ENCODE results near the gene MED31. TPM values are rescaled to one million over a fixed set of nuclear protein-coding genes. Genes with fewer than 3 reads are reported as not detected.

The MED31 gene
- total RNA-seq, 1 experiment from 2014 or later = 10.6 TPM

- ChIA-PET POLR2A (interaction anchor here (0.5 kb wide), 1 partner anchor 32 kb away, joined by 3 read pairs; no protein-coding TSS in a partner anchor), CTCF (interaction anchor here (0.5 to 2.4 kb wide), 6 partner anchors 9 to 365 kb away, joined by 3 to 5 read pairs (median 4); partner anchors contain the start of genes C17orf100 and MED31)
- Mint-ChIP-seq H3K36me3 (peaks cover 28% of the 10 kb centered on the region), H3K4me3 (peak overlapping the region; percentile 88), H3K4me1 (peaks cover 23% of the 10 kb centered on the region), H3K9me3 (no peaks in the 10 kb centered on the region), H3K27ac (no peak overlapping the region), H3K27me3 (ENCODE audit: low read depth) (no peaks in the 10 kb centered on the region)
- peak; percentile 29 for DNase-seq (ENCODE audit: low spot score)
- peak; percentile 11 for ATAC-seq
- TF ChIP-seq ZNF512 (CRISPR knock-in tag; IDR thresholded peaks at IDR 0.05; ENCODE audit: borderline replicate concordance) = no peak
- TF ChIP-seq TEAD1 (CRISPR knock-in tag; IDR thresholded peaks at IDR 0.05) = no peak
- TF ChIP-seq STAT6 (CRISPR knock-in tag; conservative IDR thresholded peaks at IDR 0.05; ENCODE audit: low read depth) = no peak
- TF ChIP-seq MLX (CRISPR knock-in tag; IDR thresholded peaks at IDR 0.05) = no peak
- TF ChIP-seq MXD4 (CRISPR knock-in tag; IDR thresholded peaks at IDR 0.05; ENCODE audit: borderline replicate concordance) = no peak
- TF ChIP-seq ZNF263 (CRISPR knock-in tag; IDR thresholded peaks at IDR 0.05; ENCODE audit: low read depth) = no peak
- no peak for TF ChIP-seq USF2 (CRISPR knock-in tag; IDR thresholded peaks at IDR 0.05)
- no peak for TF ChIP-seq FOXJ3 (CRISPR knock-in tag; IDR thresholded peaks at IDR 0.05; ENCODE audit: borderline replicate concordance)
- TF ChIP-seq AR (CRISPR knock-in tag; IDR thresholded peaks at IDR 0.05) = no peak
- TF ChIP-seq ZNF532 (CRISPR knock-in tag; IDR thresholded peaks at IDR 0.05; ENCODE audit: borderline replicate concordance) = no peak
- no peak for TF ChIP-seq IRF2 (CRISPR knock-in tag; IDR thresholded peaks at IDR 0.05; ENCODE audit: borderline replicate concordance, low read depth)
- no peak for TF ChIP-seq SMAD4 (CRISPR knock-in tag; IDR thresholded peaks at IDR 0.05)
- no peak for TF ChIP-seq ELF4 (CRISPR knock-in tag; IDR thresholded peaks at IDR 0.05; ENCODE audit: low read depth)
- TF ChIP-seq JUN (CRISPR knock-in tag; IDR thresholded peaks at IDR 0.05) = no peak
- no peak for TF ChIP-seq FOXP4 (CRISPR knock-in tag; IDR thresholded peaks at IDR 0.05)
- TF ChIP-seq ZNF281 (CRISPR knock-in tag; IDR thresholded peaks at IDR 0.05) = no peak
Observed at GRCh38 chr17:6639586-6640535, 11.5 kb downstream of the MED31 start.
